GM19468 (cell line): ENCODE results near the gene SOX5.

Experiments used
- ATAC-seq: cut with Tn5 transposase; IDR thresholded peaks from one replicate; pipeline ENCODE4 v1.9.1; 2021; ENCODE audit warnings: mild to moderate bottlenecking, moderate library complexity, moderate number of reproducible peaks; ENCODE audit not compliant: unreplicated experiment; ENCODE audit errors: extremely low read depth

Gene SOX5

DNA sequence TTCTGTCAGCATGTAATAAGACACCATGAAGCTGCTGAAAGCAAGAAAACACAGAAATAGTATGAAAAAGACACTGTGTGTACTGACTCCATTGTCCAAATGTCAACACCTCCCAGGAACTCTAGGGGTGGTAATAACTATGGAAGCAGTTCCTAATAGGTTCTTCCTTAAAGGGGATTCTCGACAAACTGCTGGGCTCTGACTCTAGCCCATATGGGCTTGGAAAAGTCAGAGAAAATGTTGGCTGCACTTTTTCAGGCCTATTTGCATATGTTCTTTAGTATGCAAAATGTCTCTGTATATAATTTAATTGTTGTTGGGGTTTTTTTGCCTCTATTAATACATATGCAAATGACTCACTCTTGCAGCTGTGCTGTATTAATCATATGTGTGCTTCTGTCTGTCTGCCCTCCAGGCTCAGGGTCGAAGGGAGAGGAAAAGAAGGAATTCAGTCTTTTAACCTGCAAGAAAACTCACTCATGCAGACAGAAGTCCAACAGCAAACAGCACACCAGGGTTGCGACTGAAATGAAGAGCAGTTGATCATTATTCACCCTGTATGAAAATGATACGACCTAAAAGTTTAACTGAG lies 317.6 kb downstream of the SOX5 start:
- no peak for ATAC-seq

GRCh38 chr12:23630524-23630923 lies 318.9 kb downstream of the SOX5 start:
- no peak for ATAC-seq

DNA sequence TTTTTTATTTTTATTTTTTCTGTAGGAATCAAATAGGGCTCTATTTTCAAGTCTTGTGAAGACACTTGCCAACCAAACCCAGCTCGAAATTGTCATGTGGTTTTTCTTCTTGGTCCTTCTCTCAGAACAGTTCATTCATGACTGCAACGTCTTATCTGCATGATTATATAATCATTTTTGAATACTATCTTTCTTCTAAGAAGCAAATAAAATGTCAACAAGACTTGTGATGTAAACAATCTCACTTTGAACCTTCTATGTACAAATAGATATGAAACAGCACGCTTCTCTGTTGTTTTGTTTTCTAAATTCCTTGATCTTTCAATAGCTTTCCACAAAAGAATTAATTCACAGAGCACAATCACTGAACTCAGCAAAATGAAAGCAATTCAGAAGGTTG lies 320.7 kb downstream of the SOX5 start:
- ATAC-seq: no peak

DNA sequence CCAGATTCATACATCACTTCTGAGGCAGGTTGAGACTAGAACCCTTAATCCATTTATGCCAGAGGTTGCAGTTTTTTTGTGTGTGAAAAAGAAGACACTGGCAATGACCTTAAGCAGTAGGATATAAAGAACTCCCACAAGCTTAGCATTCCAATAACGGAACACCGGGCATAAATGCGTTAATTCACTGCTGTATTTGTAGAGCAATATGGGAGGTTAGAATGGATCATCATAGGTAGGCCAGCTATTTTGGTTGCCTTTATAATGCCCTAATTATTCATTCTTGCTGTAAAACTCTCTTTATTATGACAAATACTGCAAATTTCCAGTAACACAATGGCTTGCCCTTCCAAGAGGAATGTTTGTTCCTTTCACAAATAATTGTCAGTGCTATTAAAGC lies 322.7 kb downstream of the SOX5 start:
- no peak for ATAC-seq

DNA sequence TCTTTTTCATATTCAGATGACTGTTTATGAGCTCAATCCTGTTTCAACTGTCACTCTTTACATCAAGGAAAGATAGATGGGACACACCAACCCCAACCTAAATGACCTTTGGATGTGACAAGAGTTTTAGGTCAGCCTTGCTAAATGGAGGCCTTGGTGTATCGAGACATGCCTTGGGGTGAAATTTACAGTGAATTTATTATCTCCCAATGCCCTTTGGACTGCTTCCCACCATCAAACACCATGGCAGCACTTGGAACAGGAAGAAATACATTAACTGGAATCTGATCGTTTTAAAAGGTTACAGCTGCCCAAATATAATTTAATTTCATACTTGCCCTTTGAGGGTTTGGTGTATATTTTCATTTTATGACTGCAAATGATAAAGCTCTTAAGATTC lies 327.6 kb downstream of the SOX5 start:
- ATAC-seq: no peak

- no peak for ATAC-seq
Measured at GRCh38 chr12:23618718-23619117, 330.8 kb downstream of the SOX5 start.

DNA sequence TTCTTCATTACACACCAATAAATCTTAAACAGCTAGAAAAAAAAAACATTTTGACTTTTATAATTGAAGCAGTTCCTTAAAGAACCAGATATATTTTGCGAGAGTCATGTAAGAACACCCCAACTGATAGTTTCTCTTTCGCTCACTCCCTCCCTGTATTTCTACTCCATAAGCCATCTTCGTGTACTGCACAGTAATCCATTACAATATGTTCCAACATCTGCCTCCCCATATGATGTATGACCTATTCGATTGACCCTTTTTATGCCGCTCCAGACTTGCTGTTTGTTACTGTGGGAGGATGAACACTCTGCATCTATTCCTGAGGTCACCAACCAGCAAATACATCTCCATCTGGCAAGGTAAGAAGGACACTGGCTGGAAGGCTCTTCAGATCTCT lies 331.7 kb downstream of the SOX5 start:
- no peak for ATAC-seq

- no peak for ATAC-seq
Measured at GRCh38 chr12:23614280-23614679, 335.2 kb downstream of the SOX5 start.

DNA sequence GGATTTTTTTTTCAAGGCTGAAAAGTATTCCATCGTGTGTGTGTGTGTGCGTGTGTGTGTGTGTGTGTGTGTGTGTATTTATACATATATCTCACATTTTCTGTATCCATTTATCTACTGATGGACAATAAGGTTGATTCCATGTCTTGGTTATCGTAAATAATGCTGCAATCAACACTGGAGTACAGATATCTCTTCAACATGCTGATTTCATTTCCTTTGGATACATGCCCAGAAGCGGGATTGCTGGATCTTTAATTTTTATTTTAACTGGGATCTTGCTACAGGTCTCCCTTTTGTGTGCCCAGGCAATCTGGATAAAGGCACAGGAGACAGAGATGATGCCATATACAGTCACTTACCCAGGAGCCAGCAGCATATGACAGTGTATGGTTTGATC lies 338.1 kb downstream of the SOX5 start:
- ATAC-seq: no peak

- no peak for ATAC-seq
Measured at GRCh38 chr12:23600919-23601318, 348.6 kb downstream of the SOX5 start.

DNA sequence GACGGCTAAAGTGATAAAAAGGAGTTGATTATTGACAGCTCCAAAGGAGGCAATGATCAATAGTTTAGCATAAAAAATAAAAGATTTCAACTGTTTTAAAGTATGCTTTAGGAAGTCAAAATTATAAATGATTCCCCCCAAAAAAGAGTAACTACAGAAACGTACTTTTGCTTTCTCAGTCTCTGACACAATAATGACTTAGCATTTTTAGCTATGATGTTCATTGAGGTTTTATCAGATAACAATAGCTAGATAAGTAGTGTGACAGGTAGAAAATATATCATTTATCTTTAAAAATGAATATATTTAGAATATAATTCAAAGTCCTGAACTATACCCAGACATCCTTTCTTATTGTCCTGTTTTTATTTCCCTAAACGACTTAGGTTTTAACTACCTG lies 352.9 kb downstream of the SOX5 start:
- no peak for ATAC-seq

DNA sequence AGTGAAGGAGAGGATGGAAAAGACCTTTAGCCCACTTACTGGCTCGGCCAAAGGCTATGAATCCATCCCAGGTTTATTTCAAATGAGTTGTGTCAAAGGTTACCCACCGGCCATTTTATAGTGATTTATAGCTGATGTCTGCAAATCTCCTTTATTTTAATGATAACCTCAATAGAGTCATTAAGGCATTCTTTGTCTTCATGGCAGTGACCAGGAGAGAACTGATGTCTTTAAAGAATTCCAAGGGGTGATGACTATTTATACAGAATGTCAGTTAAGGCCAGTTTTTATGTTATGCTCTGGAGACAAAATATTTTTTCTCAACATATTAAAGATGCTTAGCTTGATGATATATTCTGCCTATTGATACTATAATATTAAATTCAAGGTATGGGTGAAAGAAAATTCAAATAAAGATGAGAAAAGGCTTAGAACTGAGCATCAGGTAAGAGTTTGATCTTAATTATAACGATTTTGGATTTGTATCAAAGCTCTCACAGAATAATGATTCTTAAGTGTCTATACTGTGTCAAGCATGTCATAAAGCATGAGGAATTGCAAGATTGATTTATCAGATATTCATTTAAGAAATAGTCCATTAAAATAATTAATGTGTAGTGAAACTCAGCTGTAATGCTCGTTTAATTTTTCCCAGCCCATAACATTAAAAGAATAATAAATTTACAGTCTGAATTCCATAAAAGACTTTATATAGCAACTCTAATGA lies 361.5 kb downstream of the SOX5 start:
- ATAC-seq: no peak

GRCh38 chr12:23585782-23586163 lies 363.7 kb downstream of the SOX5 start:
- ATAC-seq: no peak

GRCh38 chr12:23585156-23585781 lies 364.2 kb downstream of the SOX5 start:
- no peak for ATAC-seq

DNA sequence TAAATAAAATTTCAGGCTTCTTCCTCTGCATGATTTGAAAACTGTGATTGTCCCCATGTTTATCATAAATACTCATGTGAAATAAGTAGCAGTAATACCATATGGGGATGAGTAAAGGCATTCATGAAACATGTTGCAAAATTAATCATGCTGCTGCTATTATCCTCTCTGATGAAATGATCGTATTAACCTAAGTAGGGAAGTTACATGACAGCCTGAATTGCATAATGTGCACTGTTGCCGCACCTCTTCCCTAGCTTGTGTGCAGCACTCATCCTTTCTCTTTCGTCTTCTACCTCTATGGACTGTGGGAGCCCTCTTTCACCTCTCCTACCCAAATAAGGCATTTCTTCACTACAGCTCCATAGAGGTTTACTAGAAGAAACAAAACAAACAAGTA lies 367.6 kb downstream of the SOX5 start:
- no peak for ATAC-seq

- no peak for ATAC-seq
Measured at GRCh38 chr12:23579257-23579656, 370.2 kb downstream of the SOX5 start.

- ATAC-seq: peak; percentile 89
Measured at GRCh38 chr12:23576372-23576771, 373.1 kb downstream of the SOX5 start.

DNA sequence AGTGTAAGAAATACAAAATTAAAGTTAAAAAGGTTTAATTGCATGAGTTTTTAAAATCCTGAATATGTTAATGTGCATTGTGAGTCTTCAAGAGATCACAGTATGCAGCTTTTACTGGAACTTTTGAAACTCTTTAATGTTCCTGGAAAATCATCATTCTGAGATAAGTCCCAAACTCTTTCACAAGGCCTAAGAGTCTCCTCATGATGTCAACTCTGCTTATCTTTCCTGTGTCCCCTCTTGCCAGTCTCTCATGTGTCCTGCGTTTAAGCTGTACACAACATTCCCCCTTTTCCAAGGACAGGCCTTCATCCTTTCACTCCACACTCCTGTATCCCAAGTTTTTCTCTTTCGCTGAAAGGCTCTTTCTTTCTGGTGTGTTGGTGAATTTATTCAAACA lies 380.1 kb downstream of the SOX5 start:
- no peak for ATAC-seq

- ATAC-seq: no peak
Measured at GRCh38 chr12:23566133-23566532, 383.3 kb downstream of the SOX5 start.

GRCh38 chr12:23564451-23565152 lies 384.9 kb downstream of the SOX5 start:
- no peak for ATAC-seq
